ENCODE measurements around the gene GALNT16. TPM values are rescaled to one million over a fixed set of nuclear protein-coding genes. Genes with fewer than 3 reads are reported as not detected.

The GALNT16 gene
- total RNA-seq, 3 donors from 2014 or later, result 0.87 to 6.4 (median 1.8) TPM

DNA sequence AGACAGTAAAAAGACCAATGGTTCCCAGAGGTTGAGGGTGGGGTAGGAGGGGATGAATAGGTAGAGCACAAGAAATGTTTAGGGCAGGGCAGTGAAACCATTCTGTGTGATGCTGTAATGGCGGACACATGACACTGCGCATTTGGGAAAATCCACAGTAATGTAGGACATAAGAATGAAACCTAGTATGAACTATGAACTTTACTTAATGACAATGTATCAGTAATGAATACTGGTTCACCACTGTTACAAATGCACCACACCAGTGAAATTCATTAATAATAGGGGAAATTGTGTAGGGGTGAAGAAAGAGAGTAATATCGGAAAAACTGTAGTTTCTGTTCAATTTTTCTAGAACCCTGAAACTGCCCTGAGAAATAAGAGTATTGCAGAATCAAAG lies 132.5 kb downstream of the GALNT16 start:
- ATAC-seq, result no peak
- TF ChIP-seq, protein P1, sequence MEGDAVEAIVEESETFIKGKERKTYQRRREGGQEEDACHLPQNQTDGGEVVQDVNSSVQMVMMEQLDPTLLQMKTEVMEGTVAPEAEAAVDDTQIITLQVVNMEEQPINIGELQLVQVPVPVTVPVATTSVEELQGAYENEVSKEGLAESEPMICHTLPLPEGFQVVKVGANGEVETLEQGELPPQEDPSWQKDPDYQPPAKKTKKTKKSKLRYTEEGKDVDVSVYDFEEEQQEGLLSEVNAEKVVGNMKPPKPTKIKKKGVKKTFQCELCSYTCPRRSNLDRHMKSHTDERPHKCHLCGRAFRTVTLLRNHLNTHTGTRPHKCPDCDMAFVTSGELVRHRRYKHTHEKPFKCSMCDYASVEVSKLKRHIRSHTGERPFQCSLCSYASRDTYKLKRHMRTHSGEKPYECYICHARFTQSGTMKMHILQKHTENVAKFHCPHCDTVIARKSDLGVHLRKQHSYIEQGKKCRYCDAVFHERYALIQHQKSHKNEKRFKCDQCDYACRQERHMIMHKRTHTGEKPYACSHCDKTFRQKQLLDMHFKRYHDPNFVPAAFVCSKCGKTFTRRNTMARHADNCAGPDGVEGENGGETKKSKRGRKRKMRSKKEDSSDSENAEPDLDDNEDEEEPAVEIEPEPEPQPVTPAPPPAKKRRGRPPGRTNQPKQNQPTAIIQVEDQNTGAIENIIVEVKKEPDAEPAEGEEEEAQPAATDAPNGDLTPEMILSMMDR (IDR thresholded peaks at IDR 0.05), result no peak
- intact Hi-C loops (cut with DNase I, micrococcal nuclease), result no loop called here
- DNase-seq, result no peak
- Histone ChIP-seq H3K4me3 (no peak overlapping the region), H3K9me3 (no peaks in the 10 kb centered on the region), H3K4me1 (ENCODE audit: low read depth) (peaks cover 11% of the 10 kb centered on the region), H3K36me3 (ENCODE audit: low read depth) (peaks cover 6% of the 10 kb centered on the region)

DNA sequence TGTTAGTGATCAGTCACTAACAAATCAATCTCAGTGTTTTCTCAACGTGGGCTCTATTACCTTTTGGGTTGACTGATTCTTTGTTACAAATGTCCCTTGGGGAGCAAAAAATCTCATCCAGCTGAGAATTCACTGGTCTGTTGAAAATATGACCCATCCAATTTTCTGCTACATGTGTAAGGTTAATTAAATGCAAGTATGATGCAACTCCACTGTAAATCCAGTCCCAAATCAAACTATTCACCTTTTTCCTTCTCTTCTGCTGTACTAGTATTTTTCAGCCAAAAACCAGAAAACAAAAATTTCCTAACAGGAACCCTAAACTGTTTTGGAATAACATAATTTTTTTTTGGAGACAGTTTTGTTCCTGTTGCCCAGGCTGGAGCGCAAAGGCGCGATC lies 136.0 kb downstream of the GALNT16 start:
- TF ChIP-seq, protein P1 (IDR thresholded peaks at IDR 0.05), result no peak
- Histone ChIP-seq H3K4me1 (ENCODE audit: low read depth) (peaks cover 27% of the 10 kb centered on the region), H3K4me3 (no peak overlapping the region), H3K9me3 (no peaks in the 10 kb centered on the region), H3K36me3 (ENCODE audit: low read depth) (peaks cover 6% of the 10 kb centered on the region)
- intact Hi-C loops (cut with DNase I, micrococcal nuclease), result no loop called here
- DNase-seq (no peak), ATAC-seq (no peak)

DNA sequence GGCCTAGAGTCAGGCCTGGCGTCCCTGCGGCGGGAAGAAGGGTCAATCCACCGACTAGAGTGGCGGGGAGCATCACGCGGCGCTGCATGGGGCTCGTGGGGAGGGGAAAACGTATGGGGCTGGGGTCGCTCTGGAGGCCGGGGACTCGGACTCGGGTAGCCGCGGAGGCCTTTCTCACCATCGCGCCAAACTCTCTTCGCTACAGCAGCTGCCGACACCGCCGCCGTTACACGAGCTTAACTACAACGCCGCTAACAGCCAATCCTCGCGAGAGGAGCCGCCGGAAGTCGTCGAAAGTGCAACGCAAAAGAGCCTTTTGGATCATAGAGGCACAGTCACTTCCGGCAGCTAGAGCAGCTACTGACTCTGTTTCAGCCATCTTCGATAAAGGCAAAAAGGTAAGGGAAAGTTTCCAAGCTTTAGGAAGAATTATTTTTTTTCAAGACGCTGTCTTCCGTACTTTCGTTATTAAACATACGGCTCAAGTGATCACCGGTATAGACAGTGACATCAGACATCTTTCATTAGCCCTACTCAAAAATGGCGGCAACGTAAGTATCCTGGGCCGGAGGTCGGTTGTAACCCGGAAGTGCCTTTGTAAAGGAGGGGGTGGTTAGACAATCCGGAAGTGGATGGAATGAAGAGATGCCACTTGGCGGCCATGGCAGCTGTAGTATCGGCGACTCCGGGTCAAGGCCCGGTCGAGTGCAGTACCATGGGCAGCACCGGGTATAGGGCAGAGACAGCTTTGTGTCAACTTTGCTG lies 138.3 kb downstream of the GALNT16 start, which contains the start of the genes ERH and SLC39A9:
TSS of gene ERH (minus strand) at position 247 of the 765 bp plus-strand sequence. CDS start at position 181, 66 bp downstream.
TSS of gene SLC39A9 (plus strand) at position 640 of the 765 bp plus-strand sequence. CDS start 678 bp downstream, outside the sequence.
- peaks cover 6% of the 10 kb centered on the region for H3K36me3 ChIP-seq (ENCODE audit: low read depth)
- H3K9me3 ChIP-seq, result no peaks in the 10 kb centered on the region
- peak; percentile 98 for ATAC-seq
- H3K4me3 ChIP-seq, result peak within 1 kb of the TSS; percentile 62
- TF ChIP-seq, protein P1 (IDR thresholded peaks at IDR 0.05), result no peak
- peak; percentile 96 to 98 (median 97) for DNase-seq
- intact Hi-C loops (cut with DNase I, micrococcal nuclease), result no loop called here
- peaks cover 27% of the 10 kb centered on the region for H3K4me1 ChIP-seq (ENCODE audit: low read depth)

DNA sequence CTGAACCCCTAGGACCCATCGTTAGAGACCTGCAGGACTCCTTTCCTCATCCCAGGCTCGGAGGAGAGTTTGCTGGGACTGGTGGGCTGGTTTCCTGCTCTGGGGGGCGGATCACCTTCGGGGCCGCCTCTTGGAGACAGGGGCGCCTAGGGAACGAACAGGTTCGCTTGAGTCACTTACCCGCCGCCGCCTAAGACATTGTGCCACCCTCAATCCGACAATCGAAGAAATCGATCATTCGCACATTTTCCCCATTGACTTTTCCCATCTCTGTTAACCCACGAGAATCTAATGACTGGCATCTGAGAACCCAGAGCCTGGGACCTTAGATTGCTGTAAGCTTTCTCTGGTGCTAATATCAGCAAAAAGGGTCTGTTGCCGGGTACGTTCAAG lies 138.9 kb downstream of the GALNT16 start:
- Histone ChIP-seq H3K4me1 (ENCODE audit: low read depth) (peaks cover 27% of the 10 kb centered on the region), H3K4me3 (peak overlapping the region; percentile 62), H3K9me3 (no peaks in the 10 kb centered on the region), H3K36me3 (ENCODE audit: low read depth) (peaks cover 6% of the 10 kb centered on the region)
- TF ChIP-seq, protein P1 (IDR thresholded peaks at IDR 0.05), result no peak
- DNase-seq (peak in 1 of 3 donors; percentile 5), ATAC-seq (peak; percentile 4)
- intact Hi-C loops (cut with DNase I, micrococcal nuclease), result no loop called here

DNA sequence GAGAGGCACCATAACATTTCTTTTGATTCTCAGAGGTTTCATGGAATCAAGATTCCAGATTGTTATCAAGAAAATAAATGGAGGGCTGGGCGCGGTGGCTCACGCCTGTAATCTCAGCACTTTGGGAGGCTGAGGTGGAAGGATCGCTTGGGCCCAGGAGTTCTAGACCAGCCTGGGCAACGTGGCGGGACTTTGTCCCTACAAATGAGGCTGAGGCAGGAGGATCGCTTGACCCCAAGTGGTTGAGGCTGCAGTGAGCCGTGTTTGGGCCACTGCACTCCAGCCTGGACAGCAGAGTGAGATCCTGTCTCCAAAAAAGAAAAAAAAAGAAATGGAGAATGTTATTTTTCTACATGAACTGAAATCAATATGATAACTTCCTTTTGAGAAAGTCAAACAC lies 139.8 kb downstream of the GALNT16 start:
- peaks cover 6% of the 10 kb centered on the region for H3K36me3 ChIP-seq (ENCODE audit: low read depth)
- intact Hi-C loops (cut with DNase I, micrococcal nuclease), result no loop called here
- H3K9me3 ChIP-seq, result no peaks in the 10 kb centered on the region
- TF ChIP-seq, protein P1 (IDR thresholded peaks at IDR 0.05), result no peak
- peaks cover 27% of the 10 kb centered on the region for H3K4me1 ChIP-seq (ENCODE audit: low read depth)
- no peak overlapping the region for H3K4me3 ChIP-seq
- ATAC-seq, result no peak
- DNase-seq, result no peak
